K562 (cell line): ENCODE data around the gene SEZ6. TPM values are rescaled to one million over a fixed set of nuclear protein-coding genes. Genes with fewer than 3 reads are reported as not detected.

Experiments used
- ATAC-seq: fragments of 200-7000 bp; cut with Tn5 transposase; 3 replicates; pipeline ENCODE4 v1.9.1; 2020; ENCODE audit warnings: moderate library complexity
- BruUV-seq: library from RNA; stranded (reverse); fragments of 400-500 nt; replicated peaks from 2 replicates; lab custom pipeline; 2021; lab: Mats Ljungman, UMichigan
- CTCF ChIA-PET: fragments of 300-600 bp; formaldehyde crosslinking; extraction: SDS; loops from one replicate; lab custom pipeline; 2021; ENCODE audit warnings: low intra/inter-chr PET ratio; lab: Yijun Ruan, JAX
- POLR2A ChIA-PET: fragments of 300-600, 350-650 bp; sonication (Branson Sonifier 250); formaldehyde crosslinking; extraction: SDS; loops from one replicate; lab custom pipeline; 2021; ENCODE audit warnings: antibody characterized with exemption, inconsistent platforms; lab: Yijun Ruan, JAX
- DNase-seq, 4 experiments: peaks; one replicate each; pipeline versions ENCODE4 v3.0.0 to v3.0.0-alpha.2; 2011 to 2018; ENCODE audit warnings: low spot score in 3 of 4, mixed read lengths in 3 of 4; ENCODE audit errors: extremely low read depth in 1 of 4
- FAIRE-seq: peaks from 2 replicates; lab custom pipeline; 2011; peaks lifted over from hg19 to GRCh38; lab: Jason Lieb, UNC
- H2AFZ ChIP-seq: 2 replicates; pipeline ENCODE4 v1.6.0; 2011; ENCODE audit warnings: low read depth, low read length, control low read depth, inconsistent platforms
- H3K27ac ChIP-seq: fragments of 200-600 bp; 3 replicates; pipeline ENCODE4 v1.8.0; 2011; ENCODE audit warnings: low read depth, mild to moderate bottlenecking, control low read depth, inconsistent platforms, low read length, moderate library complexity, mixed read lengths; ENCODE audit errors: extremely low read depth
- H3K27me3 ChIP-seq, 2 experiments: fragments of 300-600 bp in 1 of 2; 2 replicates in 1 of 2; 3 replicates in 1 of 2; pipeline versions ENCODE4 v1.6.0 to v1.8.0; 2011; ENCODE audit warnings: inconsistent platforms in 2 of 2, low read length in 2 of 2, mild to moderate bottlenecking in 1 of 2, mixed read lengths in 1 of 2, moderate library complexity in 1 of 2; ENCODE audit not compliant: control insufficient read depth in 2 of 2, insufficient read depth in 2 of 2
- H3K36me3 ChIP-seq: fragments of 300-600 bp; 3 replicates; pipeline ENCODE4 v1.8.0; 2011; ENCODE audit warnings: mild to moderate bottlenecking, low read length, inconsistent platforms; ENCODE audit not compliant: control insufficient read depth, insufficient read depth
- H3K4me1 ChIP-seq, 2 experiments: fragments of 200-600 bp in 1 of 2; replicated peaks in 1 of 2; 2 replicates in 1 of 2; 3 replicates in 1 of 2; pipeline versions ENCODE4 v1.5.1 to v1.8.0; 2011; ENCODE audit warnings: inconsistent platforms in 2 of 2, low read length in 2 of 2, mild to moderate bottlenecking in 1 of 2, mixed read lengths in 1 of 2, moderate library complexity in 1 of 2; ENCODE audit not compliant: control insufficient read depth in 2 of 2, insufficient read depth in 2 of 2
- H3K4me2 ChIP-seq: 2 replicates; pipeline ENCODE4 v1.6.1; 2011; ENCODE audit warnings: low read length, control low read depth, inconsistent platforms, mixed read lengths; ENCODE audit not compliant: insufficient read depth
- H3K4me3 ChIP-seq: fragments of 200-600 bp; sonication (generic), shearing (Covaris generic); 2 replicates; pipeline ENCODE4 v1.5.1; 2016; ENCODE audit warnings: control low read depth, inconsistent platforms
- H3K79me2 ChIP-seq: fragments of 200-600 bp; 3 replicates; pipeline ENCODE4 v1.8.0; 2011; ENCODE audit warnings: low read length, inconsistent platforms; ENCODE audit not compliant: control insufficient read depth, insufficient read depth
- H3K9ac ChIP-seq, 2 experiments: 2 replicates each; pipeline versions ENCODE4 v1.6.0 to v1.6.1; 2011; ENCODE audit warnings: low read depth in 2 of 2, low read length in 2 of 2, control low read depth in 1 of 2, inconsistent platforms in 1 of 2, mild to moderate bottlenecking in 1 of 2, mixed read lengths in 1 of 2; ENCODE audit not compliant: insufficient read depth in 1 of 2
- H3K9me1 ChIP-seq: one replicate; pipeline ENCODE4 v1.6.0; 2011; ENCODE audit warnings: inconsistent platforms, mild to moderate bottlenecking, low read length, moderate library complexity; ENCODE audit not compliant: control insufficient read depth, insufficient read depth
- H3K9me3 ChIP-seq: replicated peaks from 2 replicates; pipeline ENCODE4 v1.5.1; 2011; ENCODE audit warnings: low read depth, low read length, inconsistent platforms; ENCODE audit not compliant: control insufficient read depth, insufficient read depth
- H4K20me1 ChIP-seq: replicated peaks from 2 replicates; pipeline ENCODE4 v1.6.1; 2011; ENCODE audit warnings: low read length, inconsistent platforms, mixed read lengths; ENCODE audit not compliant: control insufficient read depth, insufficient read depth
- BDP1 ChIP-seq: IDR thresholded peaks from 3 replicates; pipeline ENCODE4 v1.6.1; 2011; ENCODE audit not compliant: insufficient read length, insufficient read depth
- BMI1 ChIP-seq: fragments of 150-350 bp; IDR thresholded peaks from 2 replicates; pipeline ENCODE4 v1.6.1; 2014; ENCODE audit warnings: low read length
- CBX8 ChIP-seq: fragments of 200-600 bp; sonication (generic); IDR thresholded peaks from 2 replicates; pipeline ENCODE4 v1.6.1; 2012; ENCODE audit warnings: borderline replicate concordance, mixed run types, low read depth, mild to moderate bottlenecking, moderate library complexity, mixed read lengths, low read length, control low read depth, inconsistent platforms; ENCODE audit not compliant: poor library complexity, severe bottlenecking; ENCODE audit errors: extremely low read depth
- CHD2 ChIP-seq: IDR thresholded peaks from 2 replicates; pipeline ENCODE4 v1.6.1; 2011; ENCODE audit warnings: low read depth, low read length
- CSDE1 ChIP-seq, 2 experiments: fragments of 450-650 bp; IDR thresholded peaks; 2 replicates each; pipeline ENCODE4 v1.6.1; 2016; ENCODE audit warnings: mild to moderate bottlenecking in 1 of 2
- GABPB1 ChIP-seq: sonication (generic); formaldehyde crosslinking; IDR thresholded peaks from 2 replicates; pipeline ENCODE4 v1.8.0; 2022; ENCODE audit warnings: mild to moderate bottlenecking, missing genetic modification reagents
- MXD1 ChIP-seq: fragments of 250-450 bp; sonication (Bioruptor Pico); IDR thresholded peaks from 2 replicates; pipeline ENCODE4 v1.8.0; 2021; ENCODE audit warnings: borderline replicate concordance, mild to moderate bottlenecking, moderate library complexity; ENCODE audit not compliant: poor library complexity, severe bottlenecking
- POLR2H ChIP-seq: IDR thresholded peaks from 2 replicates; pipeline ENCODE4 v1.6.1; 2016; ENCODE audit warnings: missing genetic modification characterization, low read depth, mild to moderate bottlenecking, control low read depth, missing compliant biosample characterization, moderate library complexity
- PPARD ChIP-seq: fragments of 250-450 bp; sonication (Bioruptor Pico); IDR thresholded peaks from 2 replicates; pipeline ENCODE4 v1.8.0; 2022; ENCODE audit warnings: inconsistent platforms, mild to moderate bottlenecking, moderate library complexity
- RBM39 ChIP-seq: fragments of 200-400 bp; formaldehyde crosslinking; optimal IDR thresholded peaks from 2 replicates; pipeline ENCODE3; 2018; ENCODE audit warnings: low read depth, low read length
- REST ChIP-seq, 2 experiments: fragments of 450-650 bp; formaldehyde crosslinking in 1 of 2; IDR thresholded peaks; 2 replicates each; pipeline versions ENCODE4 v1.4.0 to v1.6.1; 2014 to 2020; ENCODE audit warnings: mild to moderate bottlenecking in 2 of 2, borderline replicate concordance in 1 of 2, low read depth in 1 of 2
- XRCC4 ChIP-seq: IDR thresholded peaks from one replicate; pipeline ENCODE4 v1.6.1; 2011; ENCODE audit not compliant: insufficient read depth, insufficient read length; ENCODE audit errors: extremely low read depth
- ZNF507 ChIP-seq: conservative IDR thresholded peaks from 2 replicates; pipeline ENCODE4 v1.6.1; 2017; ENCODE audit warnings: missing genetic modification characterization, missing compliant biosample characterization
- ZNF586 ChIP-seq: fragments of 450-650 bp; formaldehyde crosslinking; conservative IDR thresholded peaks from 2 replicates; pipeline ENCODE4 v1.4.0; 2020; ENCODE audit warnings: mild to moderate bottlenecking, moderate library complexity
- ZNF764 ChIP-seq: fragments of 250-450 bp; sonication (Bioruptor Pico); IDR thresholded peaks from 2 replicates; pipeline ENCODE4 v1.4.0; 2020; ENCODE audit warnings: low read depth, mild to moderate bottlenecking, moderate library complexity
- WGBS: fragments of 100-300 bp; shearing (Covaris generic); methylation state at CpG from one replicate; pipeline ENCODE4 v1.1.6; 2016; ENCODE audit warnings: low coverage, mixed read lengths; ENCODE audit not compliant: insufficient coverage; ENCODE audit errors: missing lambda C conversion rate; 5-methylcytosine and 5-hydroxymethylcytosine counted together
- in situ Hi-C: fragments of 300-500 bp; cut with MboI; formaldehyde crosslinking; loops from 4 replicates; pipeline ENCODE4 v1.15.0; 2018; ENCODE audit warnings: inconsistent platforms, mixed read lengths
- intact Hi-C: fragments of 100-400 bp; cut with micrococcal nuclease; formaldehyde crosslinking; loops from 2 replicates; pipeline ENCODE4 v1.14.2; 2022
- polyA plus RNA-seq, 8 experiments: library from polyadenylated mRNA; depleted of rRNA in 4 of 8; stranded (reverse) in 5 of 8; unstranded in 3 of 8; fragments of >200 nt; fragmentation: Nextera tagmentation in 2 of 8; fragmentation: Illumina TruSeq in 1 of 8; extraction: Ambion mirVana in 2 of 8; extraction: Trizol in 1 of 8; gene quantifications; 2 replicates each; pipeline versions ENCODE4 v1.2.1 to v1.2.3, GENCODE V29; 2011 to 2014; ENCODE audit warnings: inconsistent platforms in 1 of 8, missing spikeins in 1 of 8
- total RNA-seq, 7 experiments: library from RNA; depleted of rRNA in 6 of 7; stranded (reverse); fragments of >200 nt in 6 of 7; fragmentation: Illumina TruSeq in 2 of 7; extraction: Trizol in 2 of 7; gene quantifications; 2 replicates each; pipeline versions ENCODE4 v1.2.1 to v1.2.3, GENCODE V29; 2011 to 2021; ENCODE audit warnings: low replicate concordance in 1 of 7

The SEZ6 gene
- total and polyA plus RNA-seq, 9 of the 15 experiments (the other 6 are each of a cell fraction or from before 2014, with no cell fraction given), result not detected

GRCh38 chr17:28959471-28959871 is 46.4 kb downstream of the SEZ6 start:
- Histone ChIP-seq H3K4me3 (no peak overlapping the region), H3K9me3 (no peaks in the 10 kb centered on the region), H3K36me3 (no peaks in the 10 kb centered on the region), H3K4me2 (no peak overlapping the region), H3K27ac (no peak overlapping the region), H3K9me1 (no peaks in the 10 kb centered on the region), H4K20me1 (0 out of 2 replicates have a peak, but pooled peaks cover 6% of the 10 kb centered on the region), H3K9ac (peak overlapping the region in 1 of 2 experiments; percentile 7; a peak in 1 of 4 replicates), H3K79me2 (no peaks in the 10 kb centered on the region), H2AFZ (no peak overlapping the region), H3K27me3 (peaks cover 46 to 70% of the 10 kb centered on the region in 2 experiments), H3K4me1 (no peaks in the 10 kb centered on the region)
- 7% methylated on average over 9 of the region's 9 CpGs for WGBS
- intact Hi-C loops, result no loop called here
- in situ Hi-C loops, result no loop called here
- ChIA-PET CTCF (no interaction called here), POLR2A (interaction anchor here (1.0 kb wide), 1 partner anchor 26 kb away, joined by 3 read pairs; no protein-coding TSS in a partner anchor)
- FAIRE-seq (no peak), ATAC-seq (no peak), DNase-seq (no peak)
- BruUV-seq, result no TSS peak
- TF ChIP-seq POLR2H, result no peak
- TF ChIP-seq RBM39, result no peak
- no peak for TF ChIP-seq BDP1
- TF ChIP-seq CSDE1 (IDR thresholded peaks at IDR 0.05), result no peak
- no peak for TF ChIP-seq CHD2
- TF ChIP-seq ZNF764 (CRISPR knock-in tag), result no peak
- no peak for TF ChIP-seq CBX8
- TF ChIP-seq PPARD (CRISPR knock-in tag), result no peak
- no peak for TF ChIP-seq ZNF507
- no peak for TF ChIP-seq BMI1
- no peak for TF ChIP-seq XRCC4
- no peak for TF ChIP-seq REST (IDR thresholded peaks at IDR 0.05; ENCODE audit: borderline replicate concordance)
- no peak for TF ChIP-seq REST (CRISPR knock-in tag; IDR thresholded peaks at IDR 0.05; ENCODE audit: low read depth)
- TF ChIP-seq MXD1 (CRISPR knock-in tag), result no peak
- no peak for TF ChIP-seq GABPB1 (CRISPR knock-in tag)
- TF ChIP-seq ZNF586 (CRISPR knock-in tag), result no peak
